ENCODE measurements around the gene SLIRP. TPM values are rescaled to one million over a fixed set of nuclear protein-coding genes. Genes with fewer than 3 reads are reported as not detected.

Gene SLIRP
- total RNA-seq, 1 experiment from 2014 or later, result 242 TPM

- Histone ChIP-seq H3K36me3 (ENCODE audit: control insufficient read depth in 1 of 2, insufficient read depth in 2 of 2, low read length in 2 of 2) (peaks cover 7 to 11% of the 10 kb centered on the region in 2 experiments), H3K9ac (ENCODE audit: low read length) (no peak overlapping the region), H3K27ac (ENCODE audit: low read depth, low read length) (no peak overlapping the region), H3K79me2 (ENCODE audit: insufficient read depth, low read length) (no peaks in the 10 kb centered on the region), H3K9me2 (ENCODE audit: insufficient read depth) (no peaks in the 10 kb centered on the region), H3K4me3 (replicated peaks in 1 of 2; ENCODE audit: low read depth in 1 of 2, low read length in 2 of 2) (no peak overlapping the region), H2AFZ (ENCODE audit: low read depth, low read length, poor library complexity, severe bottlenecking) (no peak overlapping the region), H3K27me3 (ENCODE audit: insufficient read depth, low read length) (no peaks in the 10 kb centered on the region), H3K9me3 (ENCODE audit: control insufficient read depth in 1 of 2, insufficient read depth in 1 of 2, low read depth in 1 of 2, low read length in 2 of 2) (no peaks in the 10 kb centered on the region), H3K4me1 (ENCODE audit: control insufficient read depth in 1 of 2, insufficient read depth in 2 of 2, low read length in 2 of 2) (no peaks in the 10 kb centered on the region), H3K4me2 (ENCODE audit: low read length) (no peak overlapping the region), H4K20me1 (ENCODE audit: insufficient read depth) (no peaks in the 10 kb centered on the region)
- BruUV-seq (replicated peaks), result no TSS peak
- no peak for ATAC-seq
- ChIA-PET RAD21 (ENCODE audit: low non-redundant PET in 1 of 2, low total read pairs in 2 of 2, uncharacterized antibody in 2 of 2, unreplicated experiment in 2 of 2) (no interaction called here), POLR2A (no interaction called here), CTCF (no interaction called here)
- no peak for DNase-seq (ENCODE audit: low read depth, low spot score)
- TF ChIP-seq FOSL1 (IDR thresholded peaks at IDR 0.05; ENCODE audit: low read depth) (no peak), CBX3 (IDR thresholded peaks at IDR 0.05; ENCODE audit: low read depth) (no peak), JUND (IDR thresholded peaks at IDR 0.05) (no peak), SP1 (IDR thresholded peaks at IDR 0.05; ENCODE audit: low read depth) (no peak), RAD21 (IDR thresholded peaks at IDR 0.05; ENCODE audit: low read depth) (no peak), REST (IDR thresholded peaks at IDR 0.05; ENCODE audit: low read depth) (no peak), SRF (IDR thresholded peaks at IDR 0.05; ENCODE audit: low read depth) (no peak), TCF7L2 (IDR thresholded peaks at IDR 0.05; ENCODE audit: borderline replicate concordance, extremely low read depth, insufficient read depth, insufficient read length) (no peak), ZNF274 (IDR thresholded peaks at IDR 0.05; ENCODE audit: low read depth, low read length) (no peak), ZFX (IDR thresholded peaks at IDR 0.05) (no peak), EGR1 (IDR thresholded peaks at IDR 0.05; ENCODE audit: low read depth) (no peak), CEBPB (IDR thresholded peaks at IDR 0.05; ENCODE audit: low read depth) (no peak), POLR2A (IDR thresholded peaks at IDR 0.05; ENCODE audit: borderline replicate concordance, extremely low read depth, insufficient read depth, insufficient read length) (no peak)
- TF ChIP-seq, protein P1, sequence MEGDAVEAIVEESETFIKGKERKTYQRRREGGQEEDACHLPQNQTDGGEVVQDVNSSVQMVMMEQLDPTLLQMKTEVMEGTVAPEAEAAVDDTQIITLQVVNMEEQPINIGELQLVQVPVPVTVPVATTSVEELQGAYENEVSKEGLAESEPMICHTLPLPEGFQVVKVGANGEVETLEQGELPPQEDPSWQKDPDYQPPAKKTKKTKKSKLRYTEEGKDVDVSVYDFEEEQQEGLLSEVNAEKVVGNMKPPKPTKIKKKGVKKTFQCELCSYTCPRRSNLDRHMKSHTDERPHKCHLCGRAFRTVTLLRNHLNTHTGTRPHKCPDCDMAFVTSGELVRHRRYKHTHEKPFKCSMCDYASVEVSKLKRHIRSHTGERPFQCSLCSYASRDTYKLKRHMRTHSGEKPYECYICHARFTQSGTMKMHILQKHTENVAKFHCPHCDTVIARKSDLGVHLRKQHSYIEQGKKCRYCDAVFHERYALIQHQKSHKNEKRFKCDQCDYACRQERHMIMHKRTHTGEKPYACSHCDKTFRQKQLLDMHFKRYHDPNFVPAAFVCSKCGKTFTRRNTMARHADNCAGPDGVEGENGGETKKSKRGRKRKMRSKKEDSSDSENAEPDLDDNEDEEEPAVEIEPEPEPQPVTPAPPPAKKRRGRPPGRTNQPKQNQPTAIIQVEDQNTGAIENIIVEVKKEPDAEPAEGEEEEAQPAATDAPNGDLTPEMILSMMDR (IDR thresholded peaks at IDR 0.05 in 2 of 3, conservative IDR thresholded peaks at IDR 0.05 in 1 of 3; ENCODE audit: borderline replicate concordance in 1 of 3, insufficient read depth in 1 of 3, low read depth in 2 of 3, low read length in 2 of 3), result no peak
- intact Hi-C loops (cut with micrococcal nuclease), result no loop called here
Measured at GRCh38 chr14:77674931-77675330, 33.0 kb upstream of the SLIRP start.

Data from HCT116 (cell line).